ENCODE data around the gene PRDM8.

The PRDM8 gene

DNA sequence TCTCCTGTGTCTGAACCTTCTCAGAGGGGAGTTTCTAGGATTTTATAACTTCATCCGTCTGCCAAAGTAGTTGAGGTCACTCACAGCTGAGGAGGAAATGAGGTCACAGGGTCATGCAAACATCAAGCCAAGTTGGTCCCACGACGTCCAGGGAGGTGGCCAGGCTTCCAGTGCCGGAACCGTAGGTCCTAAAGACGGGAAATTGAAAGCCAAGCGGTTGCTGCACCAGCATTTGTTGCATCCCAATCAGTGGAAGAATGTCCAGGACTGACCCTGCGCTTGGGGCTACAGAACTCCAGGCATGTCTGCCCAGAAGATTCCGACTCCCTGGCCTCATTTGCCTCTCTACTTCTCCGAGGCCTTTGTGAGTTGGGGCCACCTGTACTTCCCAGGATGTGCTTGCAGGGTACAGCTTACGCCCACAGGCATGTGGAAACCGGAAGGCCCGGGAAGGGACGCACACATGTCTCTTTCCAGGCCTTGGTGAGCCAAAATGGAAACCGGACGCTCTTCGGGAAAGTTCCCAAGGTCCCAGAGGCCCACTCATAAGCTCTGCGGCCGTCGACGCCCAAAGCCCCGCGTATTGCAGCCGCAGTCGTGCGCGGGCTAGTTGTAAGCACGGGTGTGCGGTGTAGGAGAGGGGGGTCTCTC lies 9.3 kb downstream of the PRDM8 start:
- no peaks in the 10 kb centered on the region for H3K36me3 ChIP-seq (ENCODE audit: control insufficient read depth, low read length)
- H3K4me3 ChIP-seq (ENCODE audit: low read length), result no peak overlapping the region
- H3F3A ChIP-seq (ENCODE audit: control insufficient read depth, insufficient read depth), result no peaks in the 10 kb centered on the region
- H4K20me1 ChIP-seq (ENCODE audit: control insufficient read depth, insufficient read depth, low read depth, low read length), result no peaks in the 10 kb centered on the region
- TF ChIP-seq EZH2phosphoT487 (IDR thresholded peaks at IDR 0.05; ENCODE audit: borderline replicate concordance, low read length), result no peak
- TF ChIP-seq, protein P1, sequence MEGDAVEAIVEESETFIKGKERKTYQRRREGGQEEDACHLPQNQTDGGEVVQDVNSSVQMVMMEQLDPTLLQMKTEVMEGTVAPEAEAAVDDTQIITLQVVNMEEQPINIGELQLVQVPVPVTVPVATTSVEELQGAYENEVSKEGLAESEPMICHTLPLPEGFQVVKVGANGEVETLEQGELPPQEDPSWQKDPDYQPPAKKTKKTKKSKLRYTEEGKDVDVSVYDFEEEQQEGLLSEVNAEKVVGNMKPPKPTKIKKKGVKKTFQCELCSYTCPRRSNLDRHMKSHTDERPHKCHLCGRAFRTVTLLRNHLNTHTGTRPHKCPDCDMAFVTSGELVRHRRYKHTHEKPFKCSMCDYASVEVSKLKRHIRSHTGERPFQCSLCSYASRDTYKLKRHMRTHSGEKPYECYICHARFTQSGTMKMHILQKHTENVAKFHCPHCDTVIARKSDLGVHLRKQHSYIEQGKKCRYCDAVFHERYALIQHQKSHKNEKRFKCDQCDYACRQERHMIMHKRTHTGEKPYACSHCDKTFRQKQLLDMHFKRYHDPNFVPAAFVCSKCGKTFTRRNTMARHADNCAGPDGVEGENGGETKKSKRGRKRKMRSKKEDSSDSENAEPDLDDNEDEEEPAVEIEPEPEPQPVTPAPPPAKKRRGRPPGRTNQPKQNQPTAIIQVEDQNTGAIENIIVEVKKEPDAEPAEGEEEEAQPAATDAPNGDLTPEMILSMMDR (IDR thresholded peaks at IDR 0.05; ENCODE audit: low read depth, low read length, poor library complexity, severe bottlenecking), result no peak
- peaks cover 29% of the 10 kb centered on the region for H3K27me3 ChIP-seq (ENCODE audit: control insufficient read depth, low read length)
- H3K4me2 ChIP-seq (ENCODE audit: low read length), result no peak overlapping the region
- H3K27ac ChIP-seq (ENCODE audit: low read depth, low read length), result no peak overlapping the region
- no peaks in the 10 kb centered on the region for H3K79me2 ChIP-seq (ENCODE audit: control insufficient read depth, low read length)
- peaks cover 12% of the 10 kb centered on the region for H3K4me1 ChIP-seq (ENCODE audit: control insufficient read depth, low read length)
- no peaks in the 10 kb centered on the region for H3K9me3 ChIP-seq (ENCODE audit: control insufficient read depth, insufficient read depth, low read length)
- no peaks in the 10 kb centered on the region for H3K9me2 ChIP-seq (replicated peaks; ENCODE audit: control insufficient read depth, low read length)

DNA sequence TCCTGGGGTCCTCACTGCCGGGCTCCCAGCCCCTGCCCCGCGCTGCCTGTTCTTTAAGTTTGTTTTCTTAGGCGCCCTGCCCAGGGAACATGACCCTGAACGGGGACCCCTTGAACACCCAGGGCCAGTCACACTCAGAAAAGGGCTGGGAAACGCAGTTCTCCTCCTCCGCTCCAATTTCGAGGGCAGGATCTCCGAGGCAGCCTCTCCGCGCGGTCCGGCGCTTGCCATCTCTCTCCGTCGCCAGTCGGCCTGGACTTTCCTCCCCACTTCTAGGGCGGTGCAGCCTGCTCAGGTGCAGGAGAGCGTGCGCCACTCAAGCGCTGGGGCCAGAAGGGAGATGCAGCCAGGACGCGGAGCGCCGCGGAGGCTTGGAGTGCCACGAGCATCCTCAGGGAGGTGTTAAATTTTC lies 9.9 kb downstream of the PRDM8 start:
- H3K4me1 ChIP-seq (ENCODE audit: control insufficient read depth, low read length), result peaks cover 6% of the 10 kb centered on the region
- H3K9me3 ChIP-seq (ENCODE audit: control insufficient read depth, insufficient read depth, low read length), result no peaks in the 10 kb centered on the region
- no peak overlapping the region for H3K4me3 ChIP-seq (ENCODE audit: low read length)
- H3K4me2 ChIP-seq (ENCODE audit: low read length), result no peak overlapping the region
- peaks cover 23% of the 10 kb centered on the region for H3K27me3 ChIP-seq (ENCODE audit: control insufficient read depth, low read length)
- no peaks in the 10 kb centered on the region for H3K9me2 ChIP-seq (replicated peaks; ENCODE audit: control insufficient read depth, low read length)
- no peaks in the 10 kb centered on the region for H3K79me2 ChIP-seq (ENCODE audit: control insufficient read depth, low read length)
- TF ChIP-seq, protein P1 (IDR thresholded peaks at IDR 0.05; ENCODE audit: low read depth, low read length, poor library complexity, severe bottlenecking), result no peak
- no peak for TF ChIP-seq EZH2phosphoT487 (IDR thresholded peaks at IDR 0.05; ENCODE audit: borderline replicate concordance, low read length)
- H3K36me3 ChIP-seq (ENCODE audit: control insufficient read depth, low read length), result no peaks in the 10 kb centered on the region
- H4K20me1 ChIP-seq (ENCODE audit: control insufficient read depth, insufficient read depth, low read depth, low read length), result no peaks in the 10 kb centered on the region
- no peak overlapping the region for H3K27ac ChIP-seq (ENCODE audit: low read depth, low read length)
- no peaks in the 10 kb centered on the region for H3F3A ChIP-seq (ENCODE audit: control insufficient read depth, insufficient read depth)

DNA sequence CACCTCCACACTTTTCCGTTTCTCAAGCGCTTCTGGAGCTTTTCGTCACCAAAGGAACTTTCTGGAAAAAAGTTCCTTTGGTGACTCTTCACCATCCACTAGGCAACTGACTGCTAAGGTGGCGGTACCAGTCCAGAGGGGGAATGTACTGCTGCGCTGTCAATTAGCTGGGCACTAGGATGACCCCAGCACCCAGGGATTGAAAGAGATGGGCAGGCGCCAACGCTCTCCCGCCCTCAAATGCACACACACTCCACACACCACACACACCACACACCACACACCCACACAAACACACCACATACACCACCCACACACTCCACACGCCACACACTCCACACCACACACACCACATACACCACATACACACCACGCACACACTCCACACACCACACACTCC lies 10.4 kb downstream of the PRDM8 start:
- H3K4me3 ChIP-seq (ENCODE audit: low read length), result no peak overlapping the region
- no peak overlapping the region for H3K4me2 ChIP-seq (ENCODE audit: low read length)
- H3F3A ChIP-seq (ENCODE audit: control insufficient read depth, insufficient read depth), result no peaks in the 10 kb centered on the region
- no peaks in the 10 kb centered on the region for H3K36me3 ChIP-seq (ENCODE audit: control insufficient read depth, low read length)
- no peaks in the 10 kb centered on the region for H3K9me3 ChIP-seq (ENCODE audit: control insufficient read depth, insufficient read depth, low read length)
- peaks cover 4% of the 10 kb centered on the region; the same call in 1 of the 2 replicates for H3K4me1 ChIP-seq (ENCODE audit: control insufficient read depth, low read length)
- peaks cover 19% of the 10 kb centered on the region for H3K27me3 ChIP-seq (ENCODE audit: control insufficient read depth, low read length)
- H3K79me2 ChIP-seq (ENCODE audit: control insufficient read depth, low read length), result no peaks in the 10 kb centered on the region
- H3K27ac ChIP-seq (ENCODE audit: low read depth, low read length), result no peak overlapping the region
- TF ChIP-seq, protein P1 (IDR thresholded peaks at IDR 0.05; ENCODE audit: low read depth, low read length, poor library complexity, severe bottlenecking), result no peak
- no peak for TF ChIP-seq EZH2phosphoT487 (IDR thresholded peaks at IDR 0.05; ENCODE audit: borderline replicate concordance, low read length)
- H4K20me1 ChIP-seq (ENCODE audit: control insufficient read depth, insufficient read depth, low read depth, low read length), result no peaks in the 10 kb centered on the region
- no peaks in the 10 kb centered on the region for H3K9me2 ChIP-seq (replicated peaks; ENCODE audit: control insufficient read depth, low read length)

Measured in DOHH2 (cell line).